ENCODE results near the gene COL11A2.

DNA sequence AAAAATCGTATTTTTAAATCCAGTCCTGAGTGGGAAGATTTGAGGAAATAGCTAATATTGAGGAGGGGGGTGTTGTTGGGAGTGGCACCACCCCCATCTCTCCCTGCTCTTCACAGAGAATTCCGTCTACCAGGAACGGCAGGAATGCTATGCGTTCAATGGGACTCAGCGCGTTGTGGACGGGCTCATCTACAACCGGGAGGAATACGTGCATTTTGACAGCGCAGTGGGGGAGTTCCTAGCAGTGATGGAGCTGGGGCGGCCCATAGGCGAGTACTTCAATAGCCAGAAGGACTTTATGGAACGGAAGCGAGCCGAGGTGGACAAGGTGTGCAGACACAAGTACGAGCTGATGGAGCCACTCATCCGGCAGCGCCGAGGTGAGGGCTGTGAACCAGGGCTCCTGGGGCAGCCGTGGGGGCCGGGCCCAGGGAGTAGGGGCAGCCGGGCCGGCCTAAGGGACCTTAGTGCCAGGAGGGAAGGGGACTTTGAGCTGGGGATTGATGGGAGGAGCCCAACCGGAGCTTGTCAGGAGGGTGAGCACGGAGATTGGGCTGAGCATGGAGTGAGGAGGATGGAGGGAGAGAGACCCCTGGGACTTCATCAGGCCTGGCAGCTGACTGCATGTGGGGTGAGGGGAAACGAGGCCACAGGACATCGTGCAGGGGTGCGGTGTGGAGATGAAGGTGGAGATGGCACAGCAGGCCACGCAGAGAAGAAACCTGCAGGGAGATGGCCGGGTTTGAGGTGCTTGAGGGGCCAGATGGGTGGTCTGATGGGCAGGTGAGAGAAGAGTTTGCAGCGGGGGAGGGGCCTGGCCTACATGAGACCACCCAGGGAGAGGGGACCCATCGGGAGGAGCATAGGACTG, 75.2 kb downstream of the COL11A2 start:
- no peak for TF ChIP-seq JUND (IDR thresholded peaks at IDR 0.05)
- no peak for TF ChIP-seq TAF1 (IDR thresholded peaks at IDR 0.05; ENCODE audit: borderline replicate concordance, low read depth, low read length)
- TF ChIP-seq EZH2phosphoT487 (IDR thresholded peaks at IDR 0.05; ENCODE audit: borderline replicate concordance, low read depth) = no peak
- TF ChIP-seq MXI1 (IDR thresholded peaks at IDR 0.05; ENCODE audit: low read depth, low read length) = no peak
- no peak for TF ChIP-seq CTCF (IDR thresholded peaks at IDR 0.05)
- no peak for TF ChIP-seq YY1 (IDR thresholded peaks at IDR 0.05; ENCODE audit: low read depth)
- TF ChIP-seq, protein P1, sequence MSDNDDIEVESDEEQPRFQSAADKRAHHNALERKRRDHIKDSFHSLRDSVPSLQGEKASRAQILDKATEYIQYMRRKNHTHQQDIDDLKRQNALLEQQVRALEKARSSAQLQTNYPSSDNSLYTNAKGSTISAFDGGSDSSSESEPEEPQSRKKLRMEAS (IDR thresholded peaks at IDR 0.05; ENCODE audit: low read depth) = no peak
- no peak for TF ChIP-seq CHD2 (IDR thresholded peaks at IDR 0.05; ENCODE audit: low read length, partially characterized antibody)

Data from SK-N-SH (cell line).